Muscle layer of colon (tissue), 2 donors: Measurements from ENCODE around the gene FAM193A.
"Not testable (repeated sequence)": the region's sequence is repeated elsewhere in the genome, so short reads cannot be mapped to it uniquely, and the experiment has no call there.

Experiments used
- H3K27ac ChIP-seq: one replicate; pipeline ENCODE4 v1.7.0; 2013; ENCODE audit warnings: low read depth, mild to moderate bottlenecking, low read length, moderate library complexity
- H3K27me3 ChIP-seq, 2 donors: one replicate each; pipeline ENCODE4 v1.7.0; 2013; ENCODE audit warnings: low read length in 2 of 2, mild to moderate bottlenecking in 2 of 2; ENCODE audit not compliant: insufficient read depth in 2 of 2, control insufficient read depth in 1 of 2
- H3K36me3 ChIP-seq: one replicate; pipeline ENCODE4 v1.7.0; 2013; ENCODE audit warnings: mild to moderate bottlenecking, low read length; ENCODE audit not compliant: insufficient read depth
- H3K4me1 ChIP-seq: one replicate; pipeline ENCODE4 v1.7.0; 2013; ENCODE audit warnings: mild to moderate bottlenecking, low read length; ENCODE audit not compliant: insufficient read depth
- H3K4me3 ChIP-seq, 2 donors: one replicate each; pipeline ENCODE4 v1.7.0; 2013; ENCODE audit warnings: low read length in 2 of 2, low read depth in 1 of 2, mild to moderate bottlenecking in 1 of 2, moderate library complexity in 1 of 2
- H3K9ac ChIP-seq: one replicate; pipeline ENCODE4 v1.7.0; 2013; ENCODE audit warnings: low read length
- H3K9me3 ChIP-seq: one replicate; pipeline ENCODE4 v1.7.0; 2013; ENCODE audit warnings: mild to moderate bottlenecking, low read length
- donor health status: abdominal sarcoma.
- donor health status: Adenocarcinoma of cecum.

FAM193A gene

GRCh38 chr4:2598511-2599303 lies 62.3 kb downstream of the FAM193A start:
- H3K4me1 ChIP-seq = peaks cover 40% of the 10 kb centered on the region

GRCh38 chr4:2599304-2599654 lies 62.8 kb downstream of the FAM193A start:
- Histone ChIP-seq H3K9ac (no peak overlapping the region), H3K27me3 (no peaks in the 10 kb centered on the region), H3K4me3 (no peak overlapping the region), H3K9me3 (no peaks in the 10 kb centered on the region), H3K4me1 (peaks cover 41% of the 10 kb centered on the region), H3K36me3 (peaks cover 11% of the 10 kb centered on the region), H3K27ac (no peak overlapping the region)

More at GRCh38 chr4:2598511-2599303, 62.3 kb downstream of the FAM193A start:
- H3K27ac ChIP-seq = no peak overlapping the region
- no peaks in the 10 kb centered on the region for H3K27me3 ChIP-seq
- H3K9me3 ChIP-seq = no peaks in the 10 kb centered on the region
- peaks cover 11% of the 10 kb centered on the region for H3K36me3 ChIP-seq
- no peak overlapping the region for H3K9ac ChIP-seq
- H3K4me3 ChIP-seq = no peak overlapping the region

GRCh38 chr4:2600878-2601277 lies 64.4 kb downstream of the FAM193A start:
- H3K4me1 ChIP-seq = peaks cover 36% of the 10 kb centered on the region
- H3K27ac ChIP-seq = no peak overlapping the region

GRCh38 chr4:2604614-2605013 lies 68.2 kb downstream of the FAM193A start:
- no peaks in the 10 kb centered on the region for H3K36me3 ChIP-seq
- H3K9me3 ChIP-seq = no peaks in the 10 kb centered on the region
- no peak overlapping the region for H3K9ac ChIP-seq
- H3K4me1 ChIP-seq = peaks cover 22% of the 10 kb centered on the region
- H3K4me3 ChIP-seq = no peak overlapping the region
- no peaks in the 10 kb centered on the region for H3K27me3 ChIP-seq
- no peak overlapping the region for H3K27ac ChIP-seq

More at GRCh38 chr4:2600878-2601277, 64.4 kb downstream of the FAM193A start:
- no peaks in the 10 kb centered on the region for H3K27me3 ChIP-seq
- no peak overlapping the region for H3K4me3 ChIP-seq
- peaks cover 11% of the 10 kb centered on the region for H3K36me3 ChIP-seq
- H3K9ac ChIP-seq = no peak overlapping the region
- no peaks in the 10 kb centered on the region for H3K9me3 ChIP-seq

- H3K4me1 ChIP-seq = peaks cover 22% of the 10 kb centered on the region
- no peaks in the 10 kb centered on the region for H3K27me3 ChIP-seq
- H3K9me3 ChIP-seq = no peaks in the 10 kb centered on the region
- H3K9ac ChIP-seq = no peak overlapping the region
- no peak overlapping the region for H3K4me3 ChIP-seq
- H3K27ac ChIP-seq = no peak overlapping the region
- H3K36me3 ChIP-seq = no peaks in the 10 kb centered on the region
Measured at GRCh38 chr4:2606960-2607506, 70.6 kb downstream of the FAM193A start.

GRCh38 chr4:2607822-2608221 lies 71.4 kb downstream of the FAM193A start:
- H3K27ac ChIP-seq = no peak overlapping the region
- H3K4me1 ChIP-seq = peaks cover 22% of the 10 kb centered on the region
- no peaks in the 10 kb centered on the region for H3K9me3 ChIP-seq

GRCh38 chr4:2608291-2608690 lies 71.8 kb downstream of the FAM193A start:
- Histone ChIP-seq H3K9me3 (no peaks in the 10 kb centered on the region), H3K27me3 (no peaks in the 10 kb centered on the region), H3K36me3 (no peaks in the 10 kb centered on the region), H3K27ac (no peak overlapping the region), H3K9ac (no peak overlapping the region), H3K4me3 (no peak overlapping the region), H3K4me1 (peaks cover 22% of the 10 kb centered on the region)

More at GRCh38 chr4:2607822-2608221, 71.4 kb downstream of the FAM193A start:
- no peak overlapping the region for H3K4me3 ChIP-seq
- no peaks in the 10 kb centered on the region for H3K27me3 ChIP-seq
- H3K36me3 ChIP-seq = no peaks in the 10 kb centered on the region
- H3K9ac ChIP-seq = no peak overlapping the region

GRCh38 chr4:2615821-2616220 lies 79.4 kb downstream of the FAM193A start:
- H3K36me3 ChIP-seq = no peaks in the 10 kb centered on the region
- H3K27ac ChIP-seq = no peak overlapping the region
- no peak overlapping the region for H3K9ac ChIP-seq
- no peak overlapping the region for H3K4me3 ChIP-seq
- H3K4me1 ChIP-seq = peaks cover 6% of the 10 kb centered on the region
- no peaks in the 10 kb centered on the region for H3K27me3 ChIP-seq
- no peaks in the 10 kb centered on the region for H3K9me3 ChIP-seq

- no peak overlapping the region for H3K27ac ChIP-seq
- no peaks in the 10 kb centered on the region for H3K27me3 ChIP-seq
- H3K4me3 ChIP-seq = no peak overlapping the region
- no peak overlapping the region for H3K9ac ChIP-seq
- H3K4me1 ChIP-seq = peaks cover 6% of the 10 kb centered on the region
- no peaks in the 10 kb centered on the region for H3K36me3 ChIP-seq
- H3K9me3 ChIP-seq = no peaks in the 10 kb centered on the region
Measured at GRCh38 chr4:2617955-2618354, 81.5 kb downstream of the FAM193A start.

GRCh38 chr4:2618729-2619128 lies 82.3 kb downstream of the FAM193A start:
- not testable (repeated sequence) for H3K4me3 ChIP-seq, H3K4me1 ChIP-seq, H3K9ac ChIP-seq, H3K36me3 ChIP-seq, H3K27me3 ChIP-seq, H3K27ac ChIP-seq, H3K9me3 ChIP-seq

GRCh38 chr4:2619459-2619858 lies 83.0 kb downstream of the FAM193A start:
- peaks cover 3% of the 10 kb centered on the region for H3K4me1 ChIP-seq
- H3K36me3 ChIP-seq = no peaks in the 10 kb centered on the region
- H3K27ac ChIP-seq = no peak overlapping the region
- H3K4me3 ChIP-seq = no peak overlapping the region
- no peak overlapping the region for H3K9ac ChIP-seq
- no peaks in the 10 kb centered on the region for H3K27me3 ChIP-seq
- no peaks in the 10 kb centered on the region for H3K9me3 ChIP-seq

GRCh38 chr4:2621419-2621818 lies 85.0 kb downstream of the FAM193A start:
- Histone ChIP-seq H3K36me3 (peaks cover 7% of the 10 kb centered on the region), H3K27ac (no peak overlapping the region), H3K27me3 (no peaks in the 10 kb centered on the region), H3K9ac (no peak overlapping the region), H3K4me3 (no peak overlapping the region), H3K9me3 (no peaks in the 10 kb centered on the region), H3K4me1 (peaks cover 9% of the 10 kb centered on the region)
